PC-9 (cell line): ENCODE results near the gene SNRPD3.

Experiments
- EZH2 ChIP-seq: fragments of 200-600 bp; sonication (generic); IDR thresholded peaks from 2 replicates; pipeline ENCODE4 v1.8.0; 2017; ENCODE audit warnings: antibody characterized with exemption, low read depth
- TF ChIP-seq, protein P1 (sequence below): fragments of 200-600 bp; sonication (generic); conservative IDR thresholded peaks from 2 replicates; pipeline ENCODE4 v1.6.1; 2017; ENCODE audit warnings: mixed run types, antibody characterized with exemption, mild to moderate bottlenecking, moderate library complexity

DNA sequence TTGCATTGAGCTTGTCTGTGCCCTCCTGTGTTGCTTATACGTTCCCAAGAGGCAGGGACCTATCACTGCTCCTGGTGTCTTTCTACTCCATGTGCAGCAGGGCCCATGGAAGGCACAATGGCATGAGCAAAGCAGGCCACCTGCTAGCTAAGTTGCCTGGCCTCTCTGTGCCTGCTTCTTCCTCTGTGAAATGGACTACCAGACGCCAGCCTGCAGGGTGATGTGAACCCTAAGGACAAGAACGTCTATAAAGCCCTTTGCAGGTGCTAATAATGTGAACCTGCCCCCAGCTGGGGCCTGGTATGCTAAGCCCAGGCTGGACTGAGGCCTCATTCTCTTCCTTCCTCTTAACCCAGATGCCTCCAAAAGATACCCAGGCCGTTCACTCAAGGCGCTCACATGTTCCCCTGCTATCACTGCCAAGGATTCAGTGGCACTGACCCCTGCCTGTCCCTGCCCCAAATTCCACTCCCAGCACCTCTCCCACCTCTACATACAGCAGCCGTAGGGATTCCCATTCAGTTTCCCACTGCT is 4.8 kb upstream of the SNRPD3 start:
- TF ChIP-seq, protein P1, sequence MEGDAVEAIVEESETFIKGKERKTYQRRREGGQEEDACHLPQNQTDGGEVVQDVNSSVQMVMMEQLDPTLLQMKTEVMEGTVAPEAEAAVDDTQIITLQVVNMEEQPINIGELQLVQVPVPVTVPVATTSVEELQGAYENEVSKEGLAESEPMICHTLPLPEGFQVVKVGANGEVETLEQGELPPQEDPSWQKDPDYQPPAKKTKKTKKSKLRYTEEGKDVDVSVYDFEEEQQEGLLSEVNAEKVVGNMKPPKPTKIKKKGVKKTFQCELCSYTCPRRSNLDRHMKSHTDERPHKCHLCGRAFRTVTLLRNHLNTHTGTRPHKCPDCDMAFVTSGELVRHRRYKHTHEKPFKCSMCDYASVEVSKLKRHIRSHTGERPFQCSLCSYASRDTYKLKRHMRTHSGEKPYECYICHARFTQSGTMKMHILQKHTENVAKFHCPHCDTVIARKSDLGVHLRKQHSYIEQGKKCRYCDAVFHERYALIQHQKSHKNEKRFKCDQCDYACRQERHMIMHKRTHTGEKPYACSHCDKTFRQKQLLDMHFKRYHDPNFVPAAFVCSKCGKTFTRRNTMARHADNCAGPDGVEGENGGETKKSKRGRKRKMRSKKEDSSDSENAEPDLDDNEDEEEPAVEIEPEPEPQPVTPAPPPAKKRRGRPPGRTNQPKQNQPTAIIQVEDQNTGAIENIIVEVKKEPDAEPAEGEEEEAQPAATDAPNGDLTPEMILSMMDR = no peak
- TF ChIP-seq EZH2 = no peak
